Neural progenitor cell (in vitro differentiated cells): ENCODE data around the gene HOXC13.

Experiments
- CTCF ChIP-seq: fragments of 200-600 bp; sonication (generic); IDR thresholded peaks from 2 replicates; pipeline ENCODE4 v1.5.1; 2017; ENCODE audit warnings: antibody characterized with exemption, mild to moderate bottlenecking
- EZH2 ChIP-seq: fragments of 200-600 bp; sonication (generic); IDR thresholded peaks from 2 replicates; pipeline ENCODE4 v1.6.1; 2017; ENCODE audit warnings: antibody characterized with exemption, mild to moderate bottlenecking, moderate library complexity

- peak; percentile 55 for TF ChIP-seq CTCF
- peak; percentile 20 for TF ChIP-seq EZH2
Measured at GRCh38 chr12:53989227-53990113, 50.8 kb downstream of the HOXC13 start.
